GM23338 (cell line): ENCODE results near the gene ZNF219.
A peak's percentile ranks its signal among the peaks of the same experiment; 100 is the strongest.

ENCODE experiments used
- EZH2 ChIP-seq: fragments of 200-600 bp; sonication (generic); IDR thresholded peaks from one replicate; pipeline ENCODE4 v1.8.0; 2017; ENCODE audit warnings: antibody characterized with exemption, mild to moderate bottlenecking, low read depth; ENCODE audit not compliant: unreplicated experiment
- JUNB ChIP-seq: IDR thresholded peaks from one replicate; pipeline ENCODE4 v1.6.1; 2016; ENCODE audit warnings: antibody characterized with exemption; ENCODE audit not compliant: unreplicated experiment
- POLR2AphosphoS5 ChIP-seq: IDR thresholded peaks from 2 replicates; pipeline ENCODE4 v1.6.1; 2016; ENCODE audit warnings: antibody characterized with exemption, low read depth
- TF ChIP-seq, protein P1 (sequence below), 2 experiments: fragments of 200-600 bp in 1 of 2; sonication (generic) in 1 of 2; conservative IDR thresholded peaks; 2 replicates each; pipeline versions ENCODE4 v1.5.1 to v1.6.1; 2016 to 2017; ENCODE audit warnings: antibody characterized with exemption in 2 of 2, low read depth in 2 of 2, mild to moderate bottlenecking in 2 of 2, moderate library complexity in 1 of 2
- TF ChIP-seq, protein P2 (sequence below): IDR thresholded peaks from 2 replicates; pipeline ENCODE4 v1.6.1; 2016; ENCODE audit warnings: antibody characterized with exemption

DNA sequence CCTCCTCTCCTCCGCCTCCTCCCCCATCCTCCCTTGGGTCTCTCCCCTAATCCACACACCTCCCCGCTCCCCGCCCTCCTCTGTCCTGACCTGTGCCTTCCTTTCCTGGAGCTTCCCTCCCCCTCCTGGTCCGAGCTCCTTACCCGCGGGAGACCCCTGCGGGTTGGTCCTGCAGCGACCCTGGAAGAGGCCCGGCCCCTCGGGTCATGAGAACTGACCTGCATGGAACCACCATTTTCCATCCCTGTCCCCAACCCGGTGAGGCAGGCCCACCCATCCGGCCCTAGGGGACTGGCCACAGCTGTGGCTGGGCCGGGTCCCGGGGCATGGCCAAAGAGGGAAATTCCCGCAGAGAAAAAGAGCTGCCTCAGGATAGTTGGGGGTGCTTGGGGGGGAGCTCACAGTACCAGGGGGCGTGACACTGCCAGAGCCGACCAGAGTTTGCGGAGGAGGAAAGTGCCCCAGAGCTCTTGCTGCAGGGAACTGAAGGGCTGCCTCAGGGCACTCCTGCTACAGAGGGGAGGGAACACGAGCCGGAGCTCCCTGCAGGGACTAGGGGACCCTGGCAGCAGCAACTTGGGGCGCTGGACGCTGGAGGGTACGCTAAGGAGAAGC, 27.7 kb downstream of the ZNF219 start:
- TF ChIP-seq, protein P1, sequence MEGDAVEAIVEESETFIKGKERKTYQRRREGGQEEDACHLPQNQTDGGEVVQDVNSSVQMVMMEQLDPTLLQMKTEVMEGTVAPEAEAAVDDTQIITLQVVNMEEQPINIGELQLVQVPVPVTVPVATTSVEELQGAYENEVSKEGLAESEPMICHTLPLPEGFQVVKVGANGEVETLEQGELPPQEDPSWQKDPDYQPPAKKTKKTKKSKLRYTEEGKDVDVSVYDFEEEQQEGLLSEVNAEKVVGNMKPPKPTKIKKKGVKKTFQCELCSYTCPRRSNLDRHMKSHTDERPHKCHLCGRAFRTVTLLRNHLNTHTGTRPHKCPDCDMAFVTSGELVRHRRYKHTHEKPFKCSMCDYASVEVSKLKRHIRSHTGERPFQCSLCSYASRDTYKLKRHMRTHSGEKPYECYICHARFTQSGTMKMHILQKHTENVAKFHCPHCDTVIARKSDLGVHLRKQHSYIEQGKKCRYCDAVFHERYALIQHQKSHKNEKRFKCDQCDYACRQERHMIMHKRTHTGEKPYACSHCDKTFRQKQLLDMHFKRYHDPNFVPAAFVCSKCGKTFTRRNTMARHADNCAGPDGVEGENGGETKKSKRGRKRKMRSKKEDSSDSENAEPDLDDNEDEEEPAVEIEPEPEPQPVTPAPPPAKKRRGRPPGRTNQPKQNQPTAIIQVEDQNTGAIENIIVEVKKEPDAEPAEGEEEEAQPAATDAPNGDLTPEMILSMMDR (conservative IDR thresholded peaks at IDR 0.05; ENCODE audit: low read depth in 2 of 2): peak; percentile 16 to 34; a peak in 1 of 4 replicates
- TF ChIP-seq EZH2: no peak
- TF ChIP-seq, protein P2, sequence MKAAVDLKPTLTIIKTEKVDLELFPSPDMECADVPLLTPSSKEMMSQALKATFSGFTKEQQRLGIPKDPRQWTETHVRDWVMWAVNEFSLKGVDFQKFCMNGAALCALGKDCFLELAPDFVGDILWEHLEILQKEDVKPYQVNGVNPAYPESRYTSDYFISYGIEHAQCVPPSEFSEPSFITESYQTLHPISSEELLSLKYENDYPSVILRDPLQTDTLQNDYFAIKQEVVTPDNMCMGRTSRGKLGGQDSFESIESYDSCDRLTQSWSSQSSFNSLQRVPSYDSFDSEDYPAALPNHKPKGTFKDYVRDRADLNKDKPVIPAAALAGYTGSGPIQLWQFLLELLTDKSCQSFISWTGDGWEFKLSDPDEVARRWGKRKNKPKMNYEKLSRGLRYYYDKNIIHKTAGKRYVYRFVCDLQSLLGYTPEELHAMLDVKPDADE: no peak
- TF ChIP-seq JUNB: no peak
- no peak for TF ChIP-seq POLR2AphosphoS5
